Progenitor cell of endocrine pancreas (in vitro differentiated cells): ENCODE results near the gene NACC2. TPM values are rescaled to one million over a fixed set of nuclear protein-coding genes. Genes with fewer than 3 reads are reported as not detected.

Source experiments
- DNase-seq: peaks from one replicate; pipeline ENCODE4 v3.0.0; 2021; ENCODE audit warnings: low spot score; ENCODE audit not compliant: unreplicated experiment
- H3K27ac Mint-ChIP-seq: 2 replicates; pipeline ENCODE4 v1.8.0; 2021; ENCODE audit warnings: mild to moderate bottlenecking, moderate library complexity, mixed read lengths
- H3K27me3 Mint-ChIP-seq: 2 replicates; pipeline ENCODE4 v1.8.0; 2021; ENCODE audit warnings: mixed read lengths
- H3K36me3 Mint-ChIP-seq: 2 replicates; pipeline ENCODE4 v1.8.0; 2022; ENCODE audit warnings: mixed read lengths; ENCODE audit not compliant: insufficient read depth
- H3K4me1 Mint-ChIP-seq: 2 replicates; pipeline ENCODE4 v1.8.0; 2021; ENCODE audit warnings: low read depth, mixed read lengths
- H3K4me3 Mint-ChIP-seq: 2 replicates; pipeline ENCODE4 v1.8.0; 2021; ENCODE audit warnings: low read depth, mild to moderate bottlenecking, moderate library complexity, mixed read lengths
- H3K9me3 Mint-ChIP-seq: 2 replicates; pipeline ENCODE4 v1.8.0; 2021; ENCODE audit warnings: low read depth, mixed read lengths
- total RNA-seq: library from RNA; stranded (reverse); gene quantifications from 2 replicates; pipeline ENCODE4 v1.2.1, GENCODE V29; 2021
- TF ChIP-seq, protein P1 (sequence below): fragments of 200-600 bp; sonication (generic); IDR thresholded peaks from one replicate; pipeline ENCODE4 v1.5.0; 2021; ENCODE audit warnings: antibody characterized with exemption, mild to moderate bottlenecking; ENCODE audit not compliant: unreplicated experiment

NACC2 gene
- total RNA-seq, 1 donor from 2014 or later, result 11.6 TPM

DNA sequence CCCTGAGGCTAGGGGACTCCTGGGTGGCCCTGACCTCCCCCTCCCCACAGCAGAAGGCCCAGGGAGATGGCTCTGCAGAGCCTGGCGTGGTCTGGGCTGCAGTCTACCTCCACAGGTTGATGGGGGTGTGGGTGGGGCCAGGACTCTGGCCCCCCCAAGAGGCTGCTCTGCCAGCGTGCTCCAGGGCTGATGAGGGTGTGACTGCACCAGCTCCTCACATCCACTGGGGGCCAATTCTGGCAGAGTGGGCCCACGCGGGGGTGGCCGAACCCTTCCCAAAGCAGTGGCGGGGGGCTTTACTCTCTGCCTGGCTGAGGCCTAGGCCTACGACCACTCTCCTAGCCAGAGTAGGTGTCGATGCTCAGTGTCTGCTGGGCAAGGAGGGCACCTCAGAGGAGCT lies 105.9 kb downstream of the NACC2 start:
- Mint-ChIP-seq H3K4me1 (peaks cover 11% of the 10 kb centered on the region), H3K27ac (no peak overlapping the region), H3K27me3 (peaks cover 3% of the 10 kb centered on the region), H3K4me3 (no peak overlapping the region), H3K36me3 (no peaks in the 10 kb centered on the region), H3K9me3 (no peaks in the 10 kb centered on the region)
- TF ChIP-seq, protein P1, sequence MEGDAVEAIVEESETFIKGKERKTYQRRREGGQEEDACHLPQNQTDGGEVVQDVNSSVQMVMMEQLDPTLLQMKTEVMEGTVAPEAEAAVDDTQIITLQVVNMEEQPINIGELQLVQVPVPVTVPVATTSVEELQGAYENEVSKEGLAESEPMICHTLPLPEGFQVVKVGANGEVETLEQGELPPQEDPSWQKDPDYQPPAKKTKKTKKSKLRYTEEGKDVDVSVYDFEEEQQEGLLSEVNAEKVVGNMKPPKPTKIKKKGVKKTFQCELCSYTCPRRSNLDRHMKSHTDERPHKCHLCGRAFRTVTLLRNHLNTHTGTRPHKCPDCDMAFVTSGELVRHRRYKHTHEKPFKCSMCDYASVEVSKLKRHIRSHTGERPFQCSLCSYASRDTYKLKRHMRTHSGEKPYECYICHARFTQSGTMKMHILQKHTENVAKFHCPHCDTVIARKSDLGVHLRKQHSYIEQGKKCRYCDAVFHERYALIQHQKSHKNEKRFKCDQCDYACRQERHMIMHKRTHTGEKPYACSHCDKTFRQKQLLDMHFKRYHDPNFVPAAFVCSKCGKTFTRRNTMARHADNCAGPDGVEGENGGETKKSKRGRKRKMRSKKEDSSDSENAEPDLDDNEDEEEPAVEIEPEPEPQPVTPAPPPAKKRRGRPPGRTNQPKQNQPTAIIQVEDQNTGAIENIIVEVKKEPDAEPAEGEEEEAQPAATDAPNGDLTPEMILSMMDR, result no peak
- no peak for DNase-seq

DNA sequence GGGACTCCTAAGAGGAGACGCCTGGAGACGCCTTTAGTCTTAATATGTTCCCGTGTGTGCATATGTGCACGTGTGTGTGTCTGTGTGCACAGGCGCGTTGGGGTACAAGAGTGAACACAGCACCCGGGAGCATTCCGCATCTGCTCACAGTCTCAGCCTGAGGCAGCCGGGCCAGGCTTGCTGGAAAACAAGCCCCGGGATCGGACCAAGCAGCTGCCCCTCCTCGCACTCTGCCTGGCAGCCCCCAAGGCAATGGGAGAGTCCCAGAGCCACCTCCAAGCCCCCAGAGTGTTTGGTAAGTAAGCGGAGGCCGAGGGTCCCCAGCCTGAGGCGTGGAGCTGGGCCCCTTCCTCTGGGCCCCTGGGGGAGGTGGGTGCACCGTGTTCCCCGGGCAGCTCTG lies 106.6 kb downstream of the NACC2 start:
- no peak overlapping the region for H3K4me3 Mint-ChIP-seq
- no peak overlapping the region for H3K27ac Mint-ChIP-seq
- H3K36me3 Mint-ChIP-seq, result no peaks in the 10 kb centered on the region
- peaks cover 7% of the 10 kb centered on the region for H3K27me3 Mint-ChIP-seq
- H3K4me1 Mint-ChIP-seq, result peaks cover 8% of the 10 kb centered on the region
- no peaks in the 10 kb centered on the region for H3K9me3 Mint-ChIP-seq
- TF ChIP-seq, protein P1, result no peak
- DNase-seq, result no peak

DNA sequence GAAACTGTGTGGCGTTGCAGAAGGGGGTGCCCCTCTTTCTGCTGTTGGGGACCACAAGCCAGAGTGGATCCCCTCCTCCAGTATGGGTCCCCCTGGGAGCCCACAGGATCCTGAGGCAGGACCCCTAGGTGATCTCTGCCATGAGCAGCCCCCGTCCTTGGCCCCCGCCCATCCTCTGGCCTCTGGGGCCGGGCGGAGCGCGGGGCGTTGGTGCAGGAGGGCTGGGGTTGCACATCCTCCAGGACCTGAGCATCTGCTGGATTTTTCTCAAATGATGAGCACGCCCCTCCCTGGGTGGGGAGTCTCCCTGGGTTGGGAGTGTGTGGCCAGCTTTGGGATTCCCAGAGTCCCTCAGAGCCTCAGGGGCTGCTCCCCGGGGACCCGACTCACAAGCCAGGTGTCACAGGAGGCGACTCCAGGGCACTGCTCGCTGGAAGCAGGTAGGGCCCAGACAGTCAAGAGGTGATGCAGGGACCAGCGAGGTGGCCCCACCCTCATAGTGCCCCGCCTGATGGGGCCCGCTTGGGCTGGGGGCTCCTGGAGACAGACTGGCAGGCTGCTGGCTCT lies 107.2 kb downstream of the NACC2 start:
- no peaks in the 10 kb centered on the region for H3K36me3 Mint-ChIP-seq

DNA sequence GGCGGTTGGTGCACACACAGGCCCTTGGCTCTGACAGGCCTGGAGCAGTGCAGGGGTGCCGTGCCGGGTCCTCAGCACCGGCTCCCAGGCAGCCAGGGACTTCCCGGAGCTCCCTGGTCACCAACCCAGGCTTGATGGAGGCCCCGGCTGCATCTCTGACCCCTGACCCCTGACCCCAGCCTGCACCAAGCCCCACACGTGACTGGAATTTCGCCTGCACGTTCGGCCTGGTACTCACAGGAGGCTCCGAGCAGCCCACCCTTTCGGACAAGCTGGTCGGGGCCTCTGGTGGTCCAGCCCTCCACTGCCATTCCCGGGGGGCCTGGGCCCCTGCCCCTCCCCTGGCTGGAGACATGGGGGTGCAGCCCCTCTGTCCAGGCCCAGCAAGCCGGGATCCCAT lies 108.5 kb downstream of the NACC2 start:
- Mint-ChIP-seq H3K4me1 (peaks cover 3% of the 10 kb centered on the region), H3K27me3 (peaks cover 8% of the 10 kb centered on the region), H3K9me3 (no peaks in the 10 kb centered on the region), H3K4me3 (no peak overlapping the region), H3K36me3 (no peaks in the 10 kb centered on the region), H3K27ac (no peak overlapping the region)
- no peak for DNase-seq
- TF ChIP-seq, protein P1, result no peak

More for the DNA sequence above, 107.2 kb downstream of the NACC2 start:
- no peak for DNase-seq
- H3K4me3 Mint-ChIP-seq, result no peak overlapping the region
- H3K9me3 Mint-ChIP-seq, result no peaks in the 10 kb centered on the region
- peaks cover 8% of the 10 kb centered on the region for H3K27me3 Mint-ChIP-seq
- TF ChIP-seq, protein P1, result no peak
- H3K4me1 Mint-ChIP-seq, result peaks cover 7% of the 10 kb centered on the region
- no peak overlapping the region for H3K27ac Mint-ChIP-seq

DNA sequence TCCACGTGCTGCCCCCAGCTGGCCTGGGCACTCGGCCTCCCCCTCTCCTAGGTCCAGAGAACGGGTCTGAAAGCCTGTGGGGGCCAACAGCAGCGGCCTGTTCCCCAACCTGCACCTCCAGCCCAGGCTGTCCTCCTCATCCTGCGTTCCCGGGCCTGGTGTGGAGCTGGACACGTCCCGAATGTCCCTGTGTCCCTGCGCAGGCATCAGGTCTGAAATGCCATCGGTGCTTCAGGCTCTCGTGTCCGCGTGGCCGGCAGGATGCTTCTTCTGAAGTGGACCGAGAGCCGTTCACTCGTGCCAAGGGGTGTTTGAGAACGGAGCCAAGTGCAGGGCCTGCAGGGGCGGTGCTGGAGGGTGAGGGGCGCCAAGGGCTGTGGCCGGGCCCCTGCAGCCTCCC lies 109.2 kb downstream of the NACC2 start:
- H3K4me3 Mint-ChIP-seq, result no peak overlapping the region
- no peak overlapping the region for H3K27ac Mint-ChIP-seq
- TF ChIP-seq, protein P1, result no peak
- H3K36me3 Mint-ChIP-seq, result no peaks in the 10 kb centered on the region
- no peaks in the 10 kb centered on the region for H3K9me3 Mint-ChIP-seq
- H3K4me1 Mint-ChIP-seq, result peaks cover 2% of the 10 kb centered on the region
- H3K27me3 Mint-ChIP-seq, result peaks cover 8% of the 10 kb centered on the region
- no peak for DNase-seq
